NCI-H460 (cell line): ENCODE data around the gene NKAPL. TPM values are rescaled to one million over a fixed set of nuclear protein-coding genes. Genes with fewer than 3 reads are reported as not detected.
"Not testable (repeated sequence)": the region's sequence is repeated elsewhere in the genome, so short reads cannot be mapped to it uniquely, and the experiment has no call there.

ENCODE experiments used
- DNase-seq: peaks from one replicate; pipeline ENCODE4 v3.0.0-alpha.2; 2016; ENCODE audit warnings: low read depth; ENCODE audit errors: extremely low read depth
- total RNA-seq: library from RNA; depleted of rRNA; stranded (reverse); fragments of >200 nt; shearing (Covaris generic); gene quantifications from 2 replicates; pipeline ENCODE4 v1.2.3, GENCODE V29; 2014; rRNA removed

The NKAPL gene
- total RNA-seq, 1 experiment from 2014 or later: not detected

- DNase-seq: no peak
These were observed 32.5 kb downstream of the NKAPL start for GRCh38 chr6:28291573-28291972.

GRCh38 chr6:28295326-28295725, 36.2 kb downstream of the NKAPL start:
- DNase-seq: no peak

GRCh38 chr6:28296520-28297060, 37.5 kb downstream of the NKAPL start:
- DNase-seq: no peak

GRCh38 chr6:28303570-28303969, 44.5 kb downstream of the NKAPL start:
- DNase-seq: no peak

- not testable (repeated sequence) for DNase-seq
These were observed 47.3 kb downstream of the NKAPL start for GRCh38 chr6:28306363-28306762.

Other genes starting within 250 kb of the NKAPL start
- gene ZNF165, start 178.7 kb upstream of the NKAPL start, total RNA-seq: 0.84 and 1.1 TPM in 2 replicates
- gene ZSCAN16, start 134.7 kb upstream of the NKAPL start, total RNA-seq: 5.6 and 7.9 TPM in 2 replicates
- gene ZKSCAN8, start 117.4 kb upstream of the NKAPL start, total RNA-seq: 13.1 and 14.8 TPM in 2 replicates
- 10.4 and 10.9 TPM in 2 replicates for gene ZSCAN9, start 34.0 kb upstream of the NKAPL start, total RNA-seq
- 2.6 and 3.4 TPM in 2 replicates for gene ZKSCAN4, start 7.0 kb upstream of the NKAPL start, total RNA-seq
- 10.6 and 11.0 TPM in 2 replicates for gene ZSCAN26, start 7.8 kb downstream of the NKAPL start, total RNA-seq
- 4.5 and 5.2 TPM in 2 replicates for gene PGBD1, start 22.3 kb downstream of the NKAPL start, total RNA-seq
- gene ZSCAN31, start 76.9 kb downstream of the NKAPL start, total RNA-seq: 31.9 and 41.4 TPM in 2 replicates
- 5.6 TPM in 2 replicates for gene ZKSCAN3, start 90.7 kb downstream of the NKAPL start, total RNA-seq
- gene ZSCAN12, start 140.4 kb downstream of the NKAPL start, total RNA-seq: 3.9 and 5.7 TPM in 2 replicates
- gene ZSCAN23, start 184.2 kb downstream of the NKAPL start, total RNA-seq: not detected in 2 replicates